Right kidney (tissue), 1 donor: ENCODE measurements around the gene HAGHL.
"Not testable (repeated sequence)": the region's sequence is repeated elsewhere in the genome, so short reads cannot be mapped to it uniquely, and the experiment has no call there.

Experiments used
- DNase-seq: peaks from one replicate; pipeline ENCODE4 v3.0.0-alpha.2; 2016

Gene HAGHL

DNA sequence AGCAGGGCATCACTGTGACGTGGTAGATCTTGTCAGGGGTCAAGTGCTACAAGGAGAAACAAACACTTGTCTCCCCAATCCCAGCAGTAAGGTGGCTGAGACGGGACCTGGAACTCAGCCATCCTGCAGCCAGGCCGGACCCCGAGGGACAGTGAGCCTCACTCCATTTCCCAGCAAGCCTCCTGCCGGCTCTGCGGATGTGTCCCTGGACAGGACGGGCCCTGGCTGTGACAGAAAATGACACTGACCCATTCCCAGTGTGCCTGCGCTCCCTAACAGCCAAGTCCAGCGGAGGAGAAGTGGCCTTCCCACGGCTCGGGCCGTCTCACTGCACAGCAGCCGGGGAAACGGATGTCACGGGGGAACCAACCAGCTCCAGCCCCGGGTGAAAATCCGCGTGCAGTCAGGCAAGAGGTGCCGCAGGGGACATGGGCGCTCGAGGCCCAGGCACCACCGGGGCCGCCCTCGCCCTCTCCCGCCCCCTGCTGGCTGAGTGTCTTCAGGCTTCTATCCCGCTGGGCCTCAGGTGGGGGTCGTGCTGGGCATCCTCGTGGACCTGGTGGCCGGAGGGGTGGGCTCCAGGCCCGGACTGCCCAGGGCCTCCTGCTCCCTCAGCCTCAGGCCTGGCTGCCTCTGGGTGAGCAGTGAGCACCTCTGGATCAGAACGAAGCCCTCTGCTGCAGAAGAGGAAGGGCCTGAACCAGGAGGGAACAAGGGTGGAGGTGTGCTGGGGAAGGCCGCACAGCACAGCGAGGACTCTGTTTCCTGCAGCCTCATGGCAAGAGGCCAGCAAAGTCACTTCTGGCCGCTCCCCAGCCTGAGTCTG lies 6.7 kb downstream of the HAGHL start:
- no peak for DNase-seq

DNA sequence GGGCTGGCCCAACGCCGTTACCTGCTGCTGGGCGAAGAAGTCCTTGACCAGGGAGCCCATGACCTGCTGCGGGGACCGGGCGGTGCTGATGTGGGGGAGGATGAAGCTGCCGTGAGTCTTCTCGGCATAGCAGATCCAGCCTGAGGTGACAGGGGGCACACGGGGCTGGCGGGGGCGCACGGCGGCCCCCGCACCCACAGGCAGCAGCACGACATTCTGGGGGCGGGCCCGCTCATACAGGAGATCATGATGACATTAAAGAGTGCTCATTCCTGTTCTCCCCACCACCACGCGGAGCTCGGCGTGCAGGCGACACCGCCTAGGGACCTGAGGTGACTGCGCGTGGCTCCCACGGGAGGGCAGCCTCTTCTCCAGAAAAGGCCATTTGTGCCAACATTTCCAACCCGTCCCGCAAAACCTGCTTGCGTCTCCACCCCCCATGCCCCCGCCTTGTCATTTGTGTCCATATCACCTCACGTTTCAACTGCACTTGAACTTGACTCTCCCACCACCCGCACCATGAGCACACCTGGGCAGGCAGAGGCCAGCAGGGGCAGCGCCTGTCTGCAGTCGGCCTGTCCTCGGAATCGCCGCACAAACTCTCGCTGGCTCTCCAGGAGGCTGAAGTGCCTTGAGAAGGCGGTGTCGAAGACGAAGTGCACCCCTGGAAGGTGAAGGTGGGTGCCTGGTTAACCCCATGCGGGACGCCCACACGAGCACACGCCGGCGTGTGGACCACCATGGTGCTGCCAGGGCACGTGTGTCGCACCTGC lies 7.5 kb downstream of the HAGHL start:
- DNase-seq, result no peak

DNA sequence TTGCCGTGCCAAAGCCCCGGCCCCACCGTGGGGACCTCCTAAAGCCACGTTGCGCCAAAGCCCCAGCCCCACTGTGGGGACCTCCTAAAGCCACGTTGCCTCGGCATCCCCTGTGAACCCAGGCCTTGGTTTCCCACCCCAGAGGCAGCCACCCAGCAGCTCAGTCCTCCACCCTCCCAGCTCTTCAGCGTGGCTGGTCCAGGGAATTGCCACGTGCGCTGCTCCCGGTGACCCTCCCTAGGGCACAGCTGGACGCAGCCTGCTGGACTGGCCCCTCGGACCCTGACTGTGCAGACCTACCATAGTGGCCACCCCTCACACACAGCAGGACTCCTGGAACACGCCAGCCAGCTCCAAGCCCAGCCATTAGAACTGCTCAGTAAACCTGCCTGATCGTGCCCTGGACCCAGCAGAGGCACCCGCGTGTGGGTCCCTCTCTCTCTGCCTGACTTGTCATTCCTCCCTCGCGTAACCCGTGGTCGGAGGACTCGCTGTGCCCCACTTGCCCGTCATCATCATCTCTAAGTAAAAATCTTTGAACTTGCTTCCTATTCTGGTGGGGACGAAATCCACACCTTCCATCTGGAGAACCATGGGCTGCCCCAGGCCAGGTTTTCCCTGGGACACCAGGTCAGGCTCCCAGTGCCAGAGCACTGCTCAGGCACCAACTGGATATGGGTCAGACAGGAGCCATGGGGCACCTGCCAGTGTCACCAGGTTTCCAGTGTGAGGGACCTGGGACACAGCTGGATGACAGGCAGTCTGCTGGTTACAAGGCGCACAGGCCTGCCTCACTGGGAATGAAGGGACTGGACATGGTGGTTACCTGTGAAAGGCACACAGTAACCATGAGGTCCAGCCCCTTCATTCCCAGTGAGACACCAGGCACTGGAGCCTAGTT lies 8.3 kb downstream of the HAGHL start:
- no peak for DNase-seq

DNA sequence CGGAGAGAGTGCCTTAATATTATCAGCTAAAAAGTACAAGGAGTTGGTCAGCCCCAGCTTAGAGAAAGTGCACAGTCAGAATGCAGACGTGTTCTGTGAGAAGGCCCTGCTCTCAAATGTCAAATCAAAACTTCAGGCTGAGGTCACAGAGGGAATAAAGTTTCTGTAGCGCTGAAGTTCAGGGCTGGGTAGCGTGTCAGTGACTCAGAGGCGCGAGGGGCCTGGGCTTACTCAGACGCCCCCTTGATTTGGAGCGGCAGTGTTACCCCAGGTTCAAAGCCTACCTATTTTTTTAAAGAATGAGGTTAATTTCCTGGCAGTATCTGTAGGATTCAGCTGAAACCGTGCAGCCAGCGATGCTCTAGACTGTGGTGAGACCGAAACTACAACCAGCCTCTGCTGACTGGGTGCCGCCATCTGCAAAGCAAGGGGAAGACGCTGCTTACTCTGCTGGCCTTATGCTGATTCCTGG lies 9.1 kb downstream of the HAGHL start:
- DNase-seq, result no peak

DNA sequence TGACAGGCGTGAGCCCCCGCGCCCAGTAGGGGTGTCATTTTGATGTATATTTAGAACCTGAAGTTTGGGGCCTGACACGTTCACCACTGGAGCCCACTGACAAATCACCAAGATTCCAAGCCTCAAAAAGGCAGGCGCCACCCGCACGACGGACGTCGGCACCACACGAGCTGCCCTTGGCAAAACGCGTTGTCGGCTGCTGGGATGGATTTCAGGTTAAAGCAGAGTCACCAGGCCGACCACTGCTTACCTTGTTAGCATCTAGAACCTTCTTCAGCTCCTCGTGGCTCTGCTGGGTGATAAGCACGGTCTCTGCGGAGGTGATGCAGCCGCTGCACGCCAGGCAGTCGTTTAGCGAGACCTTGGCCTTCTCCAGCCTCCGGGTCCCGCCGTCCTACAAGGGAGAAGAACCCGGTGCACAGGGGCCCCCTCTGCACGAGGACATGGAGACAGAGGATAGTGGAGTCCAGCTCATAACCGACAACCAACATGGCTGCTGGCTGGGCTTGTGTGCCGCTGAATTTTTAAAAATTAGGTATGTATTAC lies 10.1 kb downstream of the HAGHL start:
- no peak for DNase-seq

DNA sequence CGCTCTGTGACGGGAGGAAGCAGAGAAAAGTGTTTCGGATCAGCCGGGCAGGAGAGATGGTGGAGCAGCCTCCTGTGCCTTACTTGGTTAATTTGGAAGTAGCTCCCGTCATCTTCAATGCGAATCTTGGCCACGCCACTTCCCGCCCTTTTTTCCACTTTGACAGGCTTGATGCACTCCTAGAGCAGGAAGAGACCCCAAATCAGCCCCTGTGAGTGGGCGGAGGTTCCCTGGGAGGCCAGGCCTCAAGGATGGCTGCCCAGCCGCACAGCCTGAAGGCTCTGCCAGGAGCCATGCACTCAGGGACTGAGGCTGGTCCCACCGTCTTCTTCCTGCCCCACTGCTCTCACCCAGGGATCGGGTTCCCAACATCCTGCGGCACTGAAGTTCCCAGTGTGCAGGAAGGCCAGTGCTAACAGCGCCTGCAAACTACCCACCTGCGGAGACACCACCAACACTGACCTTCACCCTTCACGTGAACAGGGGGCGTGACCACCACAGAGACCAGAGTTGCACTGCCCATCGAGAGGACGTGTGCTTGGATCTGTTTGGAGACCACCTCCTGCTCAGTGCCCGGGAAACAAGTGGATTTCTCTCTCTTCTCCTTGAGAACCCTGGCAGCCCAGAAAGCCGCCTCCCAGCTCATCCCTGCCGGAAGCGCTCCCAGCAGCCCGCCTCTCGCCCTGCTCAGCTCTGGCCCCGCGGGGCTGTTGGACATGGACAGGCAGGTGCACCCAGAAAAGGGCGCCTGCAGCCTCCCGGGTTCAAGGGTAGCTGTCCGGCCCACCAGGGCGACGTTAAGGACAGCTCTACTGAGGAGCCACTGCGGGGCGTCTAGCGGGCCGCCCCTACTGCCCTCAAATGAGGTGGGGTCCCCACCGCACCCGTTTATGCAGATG lies 12.9 kb downstream of the HAGHL start:
- peak; percentile 46 for DNase-seq

DNA sequence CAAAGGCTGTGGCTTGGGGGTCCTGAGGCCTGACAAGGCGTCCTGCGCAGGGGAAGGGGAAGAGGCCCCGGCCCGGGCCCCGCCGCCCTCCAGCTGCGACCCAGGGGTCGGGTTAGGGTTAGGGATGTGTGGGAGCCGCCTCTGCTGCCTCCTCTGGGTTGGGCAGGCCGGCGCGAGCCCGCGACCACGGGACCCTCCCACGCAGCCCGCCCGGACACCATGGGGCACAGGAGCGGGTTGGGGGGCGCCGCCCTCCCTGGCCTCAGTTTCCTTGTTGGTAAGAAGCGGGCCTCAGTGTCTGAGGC lies 13.5 kb downstream of the HAGHL start:
- DNase-seq, result no peak

DNA sequence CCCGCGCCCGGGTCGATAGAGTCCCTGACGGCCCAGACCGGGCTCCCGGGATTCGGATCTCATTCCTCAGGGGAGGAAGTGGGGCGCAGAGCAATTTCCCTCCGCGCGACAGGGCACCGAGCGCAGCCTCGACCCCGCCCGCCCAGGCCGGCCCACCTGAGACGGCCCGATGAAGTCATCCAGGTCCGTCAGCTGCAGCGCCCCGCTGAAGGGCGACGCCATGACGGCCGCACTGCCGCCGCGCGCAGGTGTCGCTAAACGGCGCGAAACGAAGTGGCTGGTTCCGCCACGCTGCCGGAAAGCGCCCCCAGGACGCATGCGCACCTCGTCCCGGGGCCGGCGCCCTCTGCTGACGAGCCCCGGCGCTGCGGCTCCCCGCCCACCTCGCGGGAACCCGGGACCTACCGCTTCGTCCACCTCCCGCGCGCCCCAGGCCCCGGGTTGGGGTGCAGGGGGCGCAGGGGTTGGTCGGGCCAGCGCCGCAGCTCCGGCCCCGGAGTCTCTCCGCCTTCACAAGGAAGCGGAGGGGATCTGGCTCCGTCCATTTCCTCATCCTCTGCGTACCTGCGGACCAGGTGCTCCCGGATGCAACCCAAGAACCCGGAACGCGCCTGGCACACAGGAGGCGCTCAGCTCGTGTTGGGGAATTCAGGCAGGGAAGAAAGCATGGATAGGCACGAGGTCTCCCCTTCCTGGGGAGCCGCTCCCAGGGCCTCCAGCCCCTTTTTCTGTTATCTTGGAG lies 14.0 kb downstream of the HAGHL start, which contains the start of gene CIAO3:
Gene CIAO3 (minus strand): TSS at position 234 of the 742 bp plus-strand sequence. CDS start 12 bp downstream, at position 222.
- peak; percentile 96 for DNase-seq

DNA sequence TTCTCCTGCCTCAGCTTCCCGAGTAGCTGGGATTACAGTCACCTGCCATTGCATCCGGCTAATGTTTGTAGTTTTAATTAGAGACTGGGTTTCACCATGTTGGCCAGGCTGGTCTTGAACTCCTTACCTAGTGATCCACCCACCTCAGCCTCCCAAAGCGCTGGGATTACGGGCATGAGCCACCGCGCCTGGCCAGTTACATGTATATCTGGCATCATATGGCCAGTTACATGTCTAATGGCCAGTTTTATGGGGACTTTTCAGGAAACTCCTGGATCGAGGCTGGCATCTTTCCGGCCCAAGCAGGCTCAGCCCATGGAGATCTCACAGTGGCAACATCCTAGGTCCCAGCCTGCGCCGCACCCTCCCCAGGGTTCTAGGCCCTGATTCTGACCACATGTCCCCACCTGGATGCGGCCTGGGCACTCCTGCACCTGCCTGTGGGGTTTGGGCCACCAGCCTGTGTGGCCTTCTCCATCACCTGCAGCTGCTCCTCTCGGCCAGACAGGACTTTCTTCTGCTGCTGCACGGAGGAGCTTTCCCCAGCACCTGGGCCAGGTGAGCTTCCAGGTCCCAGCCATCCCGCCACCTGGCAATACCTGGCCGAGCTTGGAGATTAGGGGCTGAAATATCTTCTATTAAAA lies 15.2 kb downstream of the HAGHL start:
- DNase-seq, result no peak

DNA sequence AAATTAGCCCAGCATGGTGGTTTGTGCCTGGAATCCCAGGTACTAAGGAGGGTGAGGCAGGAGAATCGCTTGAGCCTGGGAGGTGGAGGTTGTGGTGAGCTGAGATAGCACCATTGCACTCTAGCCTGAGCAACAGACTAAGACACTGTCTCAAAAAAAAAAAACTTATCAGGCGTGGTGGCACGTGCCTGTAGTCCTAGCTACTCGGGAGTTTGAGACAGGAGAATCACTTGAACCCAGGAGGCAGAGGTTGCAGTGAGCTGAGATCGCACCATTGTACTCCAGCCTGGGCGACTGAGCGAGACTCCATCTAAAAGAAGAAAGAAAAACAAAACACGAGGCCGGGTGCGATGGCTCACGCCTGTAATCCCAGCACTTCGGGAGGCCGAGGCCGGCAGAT lies 16.0 kb downstream of the HAGHL start:
- not testable (repeated sequence) for DNase-seq

DNA sequence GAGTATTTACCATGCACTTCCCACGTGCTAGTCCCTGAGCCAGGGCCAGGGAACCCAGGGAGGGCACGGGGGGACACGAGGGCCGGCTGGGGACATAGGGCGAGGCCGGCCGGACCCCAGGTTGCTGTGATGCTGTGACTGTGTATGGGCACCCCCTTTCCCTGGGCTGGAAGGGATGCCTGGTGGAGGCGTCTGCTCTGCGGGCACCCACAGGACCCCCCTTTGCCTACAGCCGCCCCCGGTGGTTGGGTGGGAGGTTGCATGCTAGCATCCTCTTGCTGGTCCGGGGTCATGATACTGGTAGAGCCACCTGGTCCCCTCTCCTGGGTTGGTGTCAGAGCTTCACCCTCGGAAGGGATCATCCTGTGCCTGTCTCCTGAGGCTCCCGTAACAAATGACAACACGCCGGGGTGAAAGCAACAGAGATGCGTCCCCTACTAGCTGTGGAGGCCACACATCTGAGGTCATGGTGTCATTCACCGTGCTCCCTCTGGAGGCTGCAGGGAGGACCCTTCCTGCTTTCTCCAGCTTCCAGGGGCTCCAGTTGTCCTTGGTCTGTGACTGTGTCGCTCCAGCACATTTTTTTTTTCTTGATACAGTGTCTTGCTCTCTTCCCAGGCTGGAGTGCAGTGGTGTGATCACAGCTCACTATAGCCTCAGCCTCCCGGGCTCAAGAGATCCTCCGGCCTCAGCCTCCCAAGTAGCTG lies 17.0 kb downstream of the HAGHL start:
- DNase-seq, result no peak

DNA sequence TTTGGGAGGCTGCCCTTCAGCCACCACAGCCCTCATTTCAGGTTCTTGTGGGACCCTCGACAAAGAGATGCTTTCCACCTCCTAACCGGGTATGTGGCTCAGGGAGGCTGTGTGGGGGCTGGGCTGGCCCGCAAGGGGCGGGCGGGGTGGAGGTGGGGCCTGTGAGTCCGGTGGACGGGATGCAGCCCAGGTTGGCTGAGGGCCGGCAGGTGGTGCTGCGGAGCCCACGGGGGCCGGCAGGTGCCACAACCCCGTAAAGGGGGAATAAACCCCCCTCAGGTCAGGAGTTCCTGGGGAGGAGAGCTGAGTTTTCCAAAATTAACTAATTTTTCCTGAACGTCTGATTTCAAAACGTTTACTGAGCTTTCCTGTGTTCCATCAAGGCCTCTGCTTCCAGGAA lies 18.8 kb downstream of the HAGHL start:
- DNase-seq, result no peak

DNA sequence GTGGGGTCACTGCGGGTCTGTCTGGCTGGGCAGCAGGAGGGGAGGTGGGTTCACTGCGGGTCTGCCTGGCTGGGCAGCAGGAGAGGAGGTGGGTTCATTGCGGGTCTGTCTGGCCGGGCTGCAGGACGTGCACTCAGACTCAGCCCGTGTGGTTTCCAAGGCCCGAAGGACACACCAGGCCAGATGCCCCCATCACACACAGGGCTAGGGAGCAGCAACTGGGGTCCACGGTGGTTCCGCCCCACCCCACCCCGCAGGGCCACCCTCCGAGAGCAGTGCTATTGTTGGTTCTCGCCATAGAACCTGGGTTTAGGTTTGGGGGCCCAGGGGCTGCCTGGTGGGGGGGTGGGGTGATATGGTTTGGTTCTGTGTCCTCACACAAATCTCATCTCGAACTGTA lies 19.7 kb downstream of the HAGHL start:
- DNase-seq, result no peak

DNA sequence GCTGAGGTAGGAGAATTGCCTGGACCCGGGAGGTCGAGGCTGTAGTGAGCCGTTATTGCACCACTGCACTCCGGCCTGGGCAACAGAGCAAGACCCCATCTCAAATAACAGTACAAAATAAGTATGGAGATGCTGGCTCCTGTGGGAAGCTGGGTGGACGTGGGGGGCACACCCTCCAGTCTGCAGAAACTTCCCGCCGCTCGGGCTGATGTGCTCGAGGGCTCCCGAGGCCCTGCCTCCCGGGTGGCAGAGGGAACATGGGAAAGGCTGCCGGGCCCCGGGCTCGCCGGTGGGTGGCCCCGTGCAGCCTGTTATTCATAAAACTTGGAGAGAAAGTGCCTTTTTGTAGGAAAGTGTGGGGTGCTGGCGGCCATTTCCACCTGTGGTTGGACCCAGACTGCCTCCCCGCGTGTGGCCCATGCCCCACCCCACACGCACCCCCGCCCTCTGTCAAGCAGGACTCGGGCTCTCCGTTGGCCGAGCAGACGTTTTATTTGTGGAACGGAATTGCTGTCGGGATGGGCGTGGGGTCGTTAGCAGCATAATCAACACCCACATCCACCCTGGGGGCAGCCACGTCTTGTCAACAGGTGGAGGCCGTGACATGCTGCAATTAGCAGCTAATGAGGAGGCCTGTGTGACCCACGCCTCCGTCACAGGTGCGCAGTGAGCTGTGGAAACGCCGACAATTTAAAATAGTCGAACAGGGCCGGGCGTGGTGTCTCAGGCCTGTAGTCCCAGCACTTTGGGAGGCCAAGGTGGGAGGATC lies 21.3 kb downstream of the HAGHL start:
- DNase-seq, result no peak

DNA sequence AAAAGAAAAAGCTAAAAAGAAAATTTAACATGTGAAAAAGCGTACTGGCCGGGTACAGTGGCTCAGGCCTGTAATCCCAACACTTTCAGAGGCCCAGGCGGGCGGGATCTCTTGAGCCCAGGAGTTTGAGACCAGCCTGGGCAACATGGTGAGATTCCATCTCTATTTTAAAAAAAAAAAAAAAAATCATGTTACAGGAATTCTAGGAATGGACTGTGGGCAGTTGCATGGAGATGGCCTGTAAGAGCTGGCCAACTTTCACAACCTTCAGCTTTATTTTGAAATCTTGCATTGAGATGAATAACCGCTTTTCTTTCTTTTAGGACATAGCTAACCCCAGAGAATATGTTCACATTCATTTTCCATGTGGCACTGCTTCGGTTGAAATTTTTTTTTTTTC lies 22.1 kb downstream of the HAGHL start:
- DNase-seq, result no peak

DNA sequence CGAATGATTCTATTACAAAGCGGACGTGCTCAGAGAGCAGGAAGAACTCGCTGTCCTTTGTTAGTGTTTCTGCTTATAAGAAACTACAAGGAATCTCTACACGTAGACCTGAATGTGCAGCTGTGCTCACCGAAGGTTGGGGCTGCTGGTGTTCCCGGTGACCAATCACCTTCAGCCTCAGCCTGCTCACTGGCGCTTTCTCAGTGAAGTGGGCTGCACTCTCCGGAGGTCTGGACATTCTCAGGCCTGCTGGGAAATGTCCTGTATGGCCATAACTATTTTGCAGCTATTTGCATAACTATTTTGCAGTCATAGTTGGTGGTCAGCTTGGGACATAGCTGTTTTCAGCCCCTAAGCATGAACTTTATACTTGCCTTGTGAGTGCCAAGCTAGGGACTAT lies 23.6 kb downstream of the HAGHL start:
- no peak for DNase-seq

DNA sequence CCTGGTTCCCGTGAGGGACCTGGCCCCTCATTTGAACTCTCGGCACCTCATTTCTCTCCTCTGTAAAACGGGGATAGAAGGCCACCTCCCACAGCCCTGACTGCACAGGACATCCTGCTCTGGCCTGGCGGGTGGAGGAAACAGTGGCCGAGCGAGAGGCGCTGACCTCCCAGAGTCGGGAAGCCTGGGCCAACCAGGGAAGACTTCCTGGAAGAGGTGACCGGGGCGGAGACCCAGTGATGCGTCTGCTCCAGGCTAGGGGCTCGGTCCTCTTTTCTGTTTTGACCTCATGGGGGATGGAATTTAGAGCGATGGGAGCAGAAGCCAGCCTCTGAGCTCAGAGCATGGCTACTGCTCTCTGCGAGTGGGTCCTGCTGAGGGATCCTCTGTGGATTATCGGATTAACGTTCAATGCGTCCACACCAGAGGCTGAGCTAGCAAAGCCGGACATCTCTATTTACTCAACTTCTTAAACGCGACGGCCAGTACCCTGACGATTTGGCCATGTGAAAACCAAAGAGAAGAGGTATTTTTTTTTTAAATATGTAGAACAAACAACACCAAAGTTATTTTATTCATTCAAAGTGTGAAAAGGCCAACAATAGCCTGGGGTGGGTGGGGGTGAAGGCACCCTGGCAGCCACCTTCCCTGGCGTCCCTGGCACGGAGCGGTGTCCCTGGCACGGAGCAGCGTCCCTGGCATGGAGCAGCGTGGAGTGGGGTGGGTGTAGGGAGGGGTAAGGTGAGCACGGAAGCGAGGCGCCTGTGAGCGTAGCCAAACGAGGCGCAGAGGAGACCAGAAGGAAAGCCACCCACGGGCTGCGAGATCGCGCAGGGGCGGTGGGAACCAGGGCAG lies 24.5 kb downstream of the HAGHL start:
- DNase-seq, result no peak

DNA sequence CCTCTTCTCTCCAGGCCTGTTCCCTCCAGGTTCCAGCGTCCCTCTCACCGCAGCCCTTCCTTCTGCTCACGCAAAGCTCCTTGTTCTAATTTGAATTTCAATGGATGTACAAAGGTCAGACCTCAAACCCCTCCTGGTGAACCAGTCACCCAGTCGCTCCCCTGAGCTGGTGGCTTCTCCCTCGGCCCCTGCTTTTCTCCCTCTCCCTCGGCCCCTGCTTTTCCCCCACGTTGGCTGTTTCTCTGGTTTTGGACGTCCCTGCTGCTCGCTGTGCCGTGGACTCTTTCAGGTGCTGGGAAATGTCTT lies 25.1 kb downstream of the HAGHL start:
- DNase-seq, result no peak
